Measurements from ENCODE around the gene TMEM69.

DNA sequence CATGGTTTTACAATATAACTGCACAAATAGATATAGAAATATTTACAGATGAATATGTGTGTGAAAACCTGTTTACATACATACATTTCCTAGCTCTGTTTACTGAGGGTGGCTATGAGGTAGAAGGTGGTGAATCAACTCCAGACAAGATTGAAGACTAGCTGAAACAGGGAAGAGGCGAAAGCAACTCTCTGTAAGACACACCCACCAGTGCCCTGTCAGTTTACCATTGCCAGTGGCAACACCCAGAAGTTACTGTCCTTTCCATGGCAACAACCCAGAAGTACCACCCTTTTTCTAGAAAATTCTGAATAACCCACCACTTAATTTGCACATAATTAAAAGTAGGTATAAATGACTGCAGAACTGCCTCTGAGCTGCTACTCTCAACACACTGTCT, 16.7 kb downstream of the TMEM69 start:
- no peak for TF ChIP-seq POLR2A (IDR thresholded peaks at IDR 0.05; ENCODE audit: low read length)
- no peak for TF ChIP-seq RAD21 (conservative IDR thresholded peaks at IDR 0.05 in 1 of 2, IDR thresholded peaks at IDR 0.05 in 1 of 2)
- TF ChIP-seq CHD2 (IDR thresholded peaks at IDR 0.05; ENCODE audit: low read length, partially characterized antibody) = no peak
- TF ChIP-seq MAZ (IDR thresholded peaks at IDR 0.05; ENCODE audit: borderline replicate concordance, low read depth, low read length) = no peak
- no peak for TF ChIP-seq CTCF (IDR thresholded peaks at IDR 0.05)
- TF ChIP-seq, protein P1, sequence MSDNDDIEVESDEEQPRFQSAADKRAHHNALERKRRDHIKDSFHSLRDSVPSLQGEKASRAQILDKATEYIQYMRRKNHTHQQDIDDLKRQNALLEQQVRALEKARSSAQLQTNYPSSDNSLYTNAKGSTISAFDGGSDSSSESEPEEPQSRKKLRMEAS (IDR thresholded peaks at IDR 0.05) = no peak
- no peak for TF ChIP-seq ZC3H11A (IDR thresholded peaks at IDR 0.05)
- TF ChIP-seq RCOR1 (IDR thresholded peaks at IDR 0.05; ENCODE audit: low read depth, low read length) = no peak
- TF ChIP-seq REST (IDR thresholded peaks at IDR 0.05) = no peak
- no peak for TF ChIP-seq RFX5 (IDR thresholded peaks at IDR 0.05)
- no peak for TF ChIP-seq HDAC2 (IDR thresholded peaks at IDR 0.05)
- no peak for TF ChIP-seq EP300 (IDR thresholded peaks at IDR 0.05)
- no peak for TF ChIP-seq CEBPB (IDR thresholded peaks at IDR 0.05)

Data from A549 (cell line).